ENCODE measurements around the gene CCNG2.
"Not testable (repeated sequence)": the region's sequence is repeated elsewhere in the genome, so short reads cannot be mapped to it uniquely, and the experiment has no call there.

Gene CCNG2, protein sequence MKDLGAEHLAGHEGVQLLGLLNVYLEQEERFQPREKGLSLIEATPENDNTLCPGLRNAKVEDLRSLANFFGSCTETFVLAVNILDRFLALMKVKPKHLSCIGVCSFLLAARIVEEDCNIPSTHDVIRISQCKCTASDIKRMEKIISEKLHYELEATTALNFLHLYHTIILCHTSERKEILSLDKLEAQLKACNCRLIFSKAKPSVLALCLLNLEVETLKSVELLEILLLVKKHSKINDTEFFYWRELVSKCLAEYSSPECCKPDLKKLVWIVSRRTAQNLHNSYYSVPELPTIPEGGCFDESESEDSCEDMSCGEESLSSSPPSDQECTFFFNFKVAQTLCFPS

DNA sequence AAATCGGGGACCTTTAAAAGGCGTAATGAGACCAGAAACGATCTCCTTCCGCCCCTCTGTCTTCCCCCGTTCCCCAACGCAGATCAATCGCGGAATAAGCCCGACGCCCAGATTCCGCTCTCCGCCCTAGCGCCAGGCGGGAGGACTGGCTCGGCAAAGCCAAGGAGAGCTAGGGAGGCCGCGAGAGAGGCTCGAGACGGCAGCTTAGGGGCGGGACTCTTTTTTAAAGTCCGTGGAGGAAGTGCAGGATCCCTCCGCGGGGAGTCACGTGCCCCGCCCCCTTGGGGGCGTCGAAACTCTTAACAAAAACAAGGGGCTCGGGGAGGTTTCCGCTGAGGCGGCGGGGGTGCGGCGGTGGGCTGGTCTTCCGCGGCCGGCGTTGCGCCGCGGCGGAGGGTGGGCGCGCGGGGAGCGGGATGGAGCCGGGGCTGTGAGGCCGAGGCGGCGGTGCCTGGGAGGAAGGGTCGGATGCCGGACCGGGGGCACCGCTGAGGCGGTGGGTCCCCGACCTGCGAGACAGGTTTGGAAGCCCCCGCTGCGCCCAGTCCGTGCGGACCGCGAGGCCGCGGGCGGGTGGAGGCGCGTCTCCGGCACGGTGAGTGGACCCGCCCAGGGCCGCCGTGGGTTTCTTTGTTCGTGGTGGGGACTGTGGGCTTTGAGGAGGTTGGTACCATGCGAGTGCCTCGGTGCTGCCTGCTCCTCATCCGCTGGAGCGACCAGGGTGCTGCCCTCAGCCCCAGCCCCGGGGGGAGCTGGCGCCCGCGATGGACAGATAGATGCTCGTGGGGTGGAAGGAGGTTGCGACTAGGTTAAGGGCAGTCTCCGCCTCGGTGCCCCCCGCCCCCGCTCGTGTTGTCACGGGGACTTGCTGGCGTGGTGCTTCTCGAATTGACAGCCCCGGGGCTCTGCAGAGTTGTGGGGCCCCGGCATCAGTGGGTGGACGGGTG is at the start of gene CCNG2:
CCNG2 (plus strand) TSS at position 296 of the 947 bp plus-strand sequence. CDS start 1,326 bp downstream, outside the sequence.
- peak in 1 of 2 experiments; percentile 90 for DNase-seq

DNA sequence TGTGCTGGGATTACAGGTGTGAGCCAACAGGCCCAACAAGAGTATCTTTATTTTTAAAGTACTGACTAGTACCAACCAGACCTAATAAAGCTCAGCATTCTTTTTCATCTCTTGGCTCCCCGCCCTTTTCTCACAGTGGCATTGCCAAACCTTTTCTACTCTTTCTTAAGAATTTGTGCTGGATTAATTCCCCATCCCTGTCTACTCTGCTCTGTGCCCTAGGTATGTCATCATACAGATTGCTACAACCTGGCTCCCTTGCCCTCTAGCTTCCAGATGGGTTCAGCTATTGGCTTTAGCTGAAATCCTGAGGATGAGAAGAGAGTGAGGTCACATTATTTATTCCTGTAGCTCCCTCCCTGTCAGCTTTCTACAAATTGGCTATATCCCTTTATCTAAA is 46.3 kb upstream of the CCNG2 start:
- no peak for DNase-seq

DNA sequence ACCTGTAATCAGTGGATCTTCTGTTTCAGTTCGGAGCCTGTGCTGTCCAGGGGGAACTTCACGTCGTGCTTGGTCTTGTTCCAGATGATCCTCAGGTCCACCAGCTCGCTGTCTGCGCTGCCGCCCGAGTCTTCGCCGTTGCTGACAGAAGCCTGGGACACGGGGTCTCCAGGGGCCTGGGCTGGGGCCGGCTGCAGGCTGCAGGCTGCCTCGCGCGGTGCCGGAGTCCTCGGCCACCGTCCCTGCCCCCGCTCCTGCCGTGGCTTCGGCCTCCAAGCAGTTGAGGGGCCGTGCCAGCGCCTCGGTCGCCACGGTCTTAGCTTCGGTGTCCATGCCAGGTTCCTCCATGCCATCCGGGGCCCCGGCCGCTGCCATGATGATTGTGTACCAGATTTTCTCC is 43.9 kb upstream of the CCNG2 start:
- no peak for DNase-seq

DNA sequence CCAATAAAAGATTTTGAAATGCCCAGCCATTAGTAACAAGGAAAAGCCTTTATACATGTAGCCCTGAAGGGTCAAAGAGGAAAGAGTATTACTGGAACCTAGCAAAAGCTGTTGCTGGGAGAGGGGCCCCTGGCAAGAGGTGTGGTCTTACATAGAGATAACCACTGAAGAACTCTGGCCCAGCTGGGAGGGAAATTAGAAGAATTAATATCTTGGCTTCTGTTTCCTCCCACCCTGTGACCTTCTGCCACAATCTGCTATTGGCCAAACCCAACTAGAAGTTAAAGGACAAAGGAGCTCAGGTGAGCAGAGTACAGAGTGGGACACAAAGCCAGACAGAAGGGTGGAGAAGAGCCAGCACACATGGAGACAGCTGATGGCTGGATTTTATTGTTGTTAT is 39.3 kb upstream of the CCNG2 start:
- no peak for DNase-seq

DNA sequence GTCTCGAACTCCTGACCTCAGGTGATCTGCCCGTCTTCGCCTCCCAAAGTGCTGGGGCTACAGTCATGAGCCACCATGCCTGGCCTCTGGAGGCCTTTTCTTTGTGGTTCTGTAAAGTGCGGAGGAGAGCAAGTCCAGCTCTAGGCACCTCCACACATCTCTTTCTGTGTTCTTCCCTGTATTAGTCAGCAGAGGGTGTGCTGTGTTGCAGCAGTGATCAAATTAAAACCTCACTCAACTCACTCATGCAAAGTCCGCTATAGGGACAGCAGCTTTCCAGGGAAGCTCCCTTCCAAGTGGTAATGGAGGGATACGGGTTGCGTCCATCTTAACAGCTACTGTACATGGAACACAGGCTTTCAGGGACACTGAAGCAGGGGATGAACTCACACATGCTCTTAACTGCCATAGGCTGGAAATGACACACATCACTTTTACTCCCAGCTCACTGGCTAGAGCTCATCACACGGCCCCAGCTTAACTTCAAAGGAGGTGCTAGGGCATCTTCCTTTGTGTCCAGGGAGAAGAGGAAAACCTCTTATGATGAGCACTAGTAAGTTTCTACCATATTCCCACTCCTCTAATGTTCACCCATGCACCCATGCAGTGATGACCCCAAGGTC is 36.0 kb upstream of the CCNG2 start:
- DNase-seq, result no peak

DNA sequence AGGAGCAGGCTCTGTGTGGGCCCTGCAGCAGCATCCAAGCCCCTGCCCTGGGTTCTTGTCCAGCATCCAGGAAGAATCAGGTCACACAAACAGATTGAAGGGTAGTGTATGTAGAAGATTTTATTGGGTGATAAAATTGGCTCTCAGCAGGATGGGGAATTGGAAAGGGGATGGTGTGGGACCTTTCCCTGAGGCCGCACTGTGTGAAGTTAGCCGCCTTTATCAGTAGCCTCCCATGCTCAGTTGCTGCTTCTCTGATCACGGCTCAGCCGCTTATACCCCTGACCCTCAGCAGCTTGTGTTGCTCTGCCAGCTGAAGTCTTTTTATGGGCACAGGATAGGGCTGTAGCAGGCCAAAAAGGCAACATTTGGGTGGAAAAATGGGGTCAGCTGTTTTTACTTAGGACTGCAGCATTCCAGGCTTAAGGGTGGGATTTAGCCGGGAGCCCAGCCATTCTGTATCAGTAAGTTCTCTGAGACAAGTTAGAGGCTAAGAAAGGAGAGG is 35.2 kb upstream of the CCNG2 start:
- DNase-seq, result no peak

DNA sequence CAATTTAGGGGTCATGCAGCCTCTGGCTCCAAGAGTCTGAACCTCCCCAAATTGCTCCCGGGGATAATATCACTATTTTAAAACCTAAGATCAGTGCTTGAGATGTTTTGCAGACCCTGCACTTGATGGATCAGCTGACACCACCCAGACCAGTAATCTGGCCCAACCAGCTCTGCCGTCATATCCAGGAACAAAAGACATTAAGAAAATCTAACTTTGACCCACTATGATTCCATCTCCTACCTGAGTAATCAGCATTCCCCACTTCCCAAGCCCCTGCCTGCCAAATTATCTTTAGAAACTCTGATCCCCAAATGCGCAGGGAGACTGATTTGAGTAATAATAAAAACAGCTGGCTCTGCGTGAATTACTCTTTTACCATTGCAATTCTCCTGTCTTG is 34.4 kb upstream of the CCNG2 start:
- no peak for DNase-seq

DNA sequence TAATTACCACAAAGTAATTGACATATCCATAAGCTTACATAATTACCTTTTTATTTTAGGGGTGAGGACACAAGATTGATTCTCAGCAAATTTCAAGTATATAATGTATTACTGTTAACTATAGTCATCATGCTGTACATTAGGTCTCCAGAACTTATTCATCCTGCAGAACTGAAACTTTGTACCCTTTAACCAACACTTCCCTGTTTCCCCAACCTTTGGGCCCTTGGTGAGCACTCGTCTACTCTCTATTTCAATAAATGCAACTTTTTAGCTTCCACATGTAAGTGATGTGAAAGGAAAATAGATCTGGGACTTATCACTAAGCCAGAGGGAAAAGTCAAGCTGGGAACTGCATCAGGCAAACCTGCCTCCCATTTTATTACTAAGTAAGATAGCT is 33.6 kb upstream of the CCNG2 start:
- DNase-seq, result no peak

DNA sequence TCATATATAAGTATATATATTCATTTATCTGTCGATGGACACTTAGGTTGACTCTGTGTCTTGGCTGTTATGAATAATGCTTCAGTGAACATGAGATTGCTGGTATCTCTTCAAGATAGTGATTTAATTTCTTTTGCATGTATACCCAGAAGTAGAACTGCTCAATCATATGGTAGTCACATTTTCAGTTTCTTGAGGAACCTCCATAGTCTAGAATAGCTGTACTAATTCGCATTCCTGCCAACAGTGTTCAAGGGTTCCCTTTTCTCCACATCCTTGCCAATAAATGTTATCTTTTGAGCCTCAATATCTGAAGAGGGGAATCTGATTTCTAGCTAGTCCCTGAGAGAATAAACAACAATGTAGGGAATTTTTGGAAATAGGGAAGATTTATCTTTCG is 32.4 kb upstream of the CCNG2 start:
- DNase-seq, result no peak

DNA sequence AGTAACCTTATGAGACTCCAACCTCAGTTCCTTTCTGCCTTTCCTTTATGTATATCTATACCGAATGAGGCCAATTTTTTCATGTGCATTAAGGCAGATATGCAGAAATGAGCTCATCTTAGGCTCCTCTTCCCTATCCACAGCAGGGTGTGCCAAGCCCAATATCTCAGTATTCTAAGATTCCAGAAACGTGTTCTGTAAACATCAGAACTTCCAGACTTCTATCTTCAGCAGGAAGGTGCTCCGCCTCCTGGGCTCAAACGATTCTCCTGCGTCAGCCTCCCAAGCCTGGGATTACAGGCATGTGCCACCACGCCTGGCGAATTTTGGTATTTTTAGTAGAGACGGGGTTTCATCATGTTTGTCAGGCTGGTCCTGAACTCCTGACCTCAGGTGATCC is 31.0 kb upstream of the CCNG2 start:
- DNase-seq, result no peak

DNA sequence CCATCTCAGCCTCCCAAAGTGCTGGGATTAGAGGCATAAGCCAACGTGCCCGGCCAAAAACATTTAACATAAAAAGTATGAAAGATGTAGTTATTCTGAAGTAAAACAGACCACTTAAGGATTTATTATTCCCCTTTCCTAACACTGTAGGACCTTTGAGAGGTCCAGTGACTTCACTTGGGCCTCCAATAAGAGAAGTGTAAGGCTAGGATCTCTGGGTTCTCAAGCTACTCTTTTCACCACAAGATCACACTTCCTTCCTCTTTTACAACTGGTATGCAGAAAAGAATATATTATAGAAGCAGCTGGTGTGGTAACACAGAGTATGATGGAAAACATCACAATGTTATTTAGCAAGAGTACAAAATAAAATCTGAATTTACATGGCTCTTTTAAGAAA is 30.2 kb upstream of the CCNG2 start:
- no peak for DNase-seq

DNA sequence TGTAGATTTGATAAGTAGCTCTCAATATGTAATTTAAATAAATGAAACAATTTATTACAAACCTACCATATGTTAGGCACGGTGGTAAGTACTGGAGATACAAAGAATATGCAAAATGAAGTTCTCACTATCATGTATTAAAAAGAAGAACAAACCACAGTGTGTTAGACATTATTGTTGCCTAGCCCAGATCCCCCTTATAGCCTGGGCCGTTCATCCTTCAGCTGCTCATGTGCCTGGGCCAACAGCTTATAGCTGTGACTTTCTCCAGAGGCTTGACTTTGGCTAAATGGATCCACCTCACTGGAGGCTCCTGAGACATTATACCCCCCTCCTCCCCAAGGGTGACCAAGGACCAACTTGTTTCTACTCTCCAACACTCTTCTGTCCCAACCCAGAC is 29.8 kb upstream of the CCNG2 start:
- no peak for DNase-seq

DNA sequence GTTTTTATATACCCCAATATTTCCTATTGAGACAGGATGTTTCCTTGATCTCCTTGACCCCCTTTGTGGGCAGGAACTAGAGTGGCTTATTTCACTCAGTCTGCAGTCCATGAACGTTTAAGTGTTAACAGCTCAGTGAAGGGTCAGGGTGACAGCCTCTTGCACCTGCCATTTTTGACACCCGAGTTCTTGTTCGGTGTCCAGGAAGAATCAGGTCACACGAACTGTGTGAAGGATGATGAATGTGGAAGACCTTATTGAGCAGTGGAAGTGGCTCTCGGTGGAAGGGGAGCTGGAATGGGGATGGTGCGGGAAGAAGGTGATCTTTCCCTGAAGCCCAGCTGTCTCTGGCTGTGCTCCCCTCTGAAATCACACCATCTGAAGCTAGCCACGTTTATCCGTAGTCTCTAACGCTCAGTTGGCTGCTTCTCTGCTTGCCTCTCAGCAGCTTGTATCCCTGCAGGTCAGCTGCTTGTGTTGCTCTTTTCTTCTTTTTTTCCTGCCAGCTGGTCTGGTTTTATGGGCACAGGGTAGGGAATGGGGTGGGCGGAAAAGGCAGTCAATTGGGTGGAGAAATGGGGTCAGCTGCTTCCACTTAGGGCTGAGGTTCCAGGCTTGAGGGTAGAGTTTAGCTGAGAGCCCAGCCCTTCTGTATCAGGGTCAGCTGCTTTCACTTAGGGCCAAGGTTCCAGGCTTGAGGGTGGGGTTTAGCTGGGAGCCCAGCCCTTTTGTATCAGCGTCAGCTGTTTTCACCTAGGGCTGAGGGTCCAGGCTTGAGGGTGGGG is 29.0 kb upstream of the CCNG2 start:
- no peak for DNase-seq

DNA sequence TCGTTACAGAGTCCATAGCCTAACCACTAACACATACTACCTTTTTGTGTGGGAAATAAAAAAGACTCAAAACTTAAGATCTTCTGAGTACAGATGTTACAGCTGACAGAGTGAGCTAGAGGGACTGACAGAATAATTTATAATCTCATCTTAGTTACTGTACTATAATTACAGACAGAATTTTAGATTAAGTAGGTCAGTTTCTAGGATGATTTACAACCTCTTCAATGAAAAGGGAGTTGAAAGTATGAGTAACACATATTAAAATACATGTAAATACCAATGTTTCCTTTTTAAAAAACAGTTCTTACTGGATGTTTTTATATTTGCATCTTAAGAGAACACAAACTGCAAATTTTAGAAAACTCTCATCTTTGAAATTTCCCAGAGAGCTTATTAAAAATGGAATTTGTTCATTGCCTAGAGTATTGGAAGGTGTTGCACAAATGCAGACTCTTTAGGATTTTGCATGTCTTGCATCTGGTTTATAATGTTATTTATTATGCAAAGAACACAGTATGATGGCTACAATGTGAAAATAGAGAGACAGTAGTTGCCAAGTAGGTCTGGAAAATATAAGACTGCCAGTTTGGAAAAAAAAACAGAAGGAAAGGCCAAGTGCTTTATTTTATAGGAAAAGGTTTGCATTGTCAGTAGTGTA is 24.2 kb upstream of the CCNG2 start:
- no peak for DNase-seq

DNA sequence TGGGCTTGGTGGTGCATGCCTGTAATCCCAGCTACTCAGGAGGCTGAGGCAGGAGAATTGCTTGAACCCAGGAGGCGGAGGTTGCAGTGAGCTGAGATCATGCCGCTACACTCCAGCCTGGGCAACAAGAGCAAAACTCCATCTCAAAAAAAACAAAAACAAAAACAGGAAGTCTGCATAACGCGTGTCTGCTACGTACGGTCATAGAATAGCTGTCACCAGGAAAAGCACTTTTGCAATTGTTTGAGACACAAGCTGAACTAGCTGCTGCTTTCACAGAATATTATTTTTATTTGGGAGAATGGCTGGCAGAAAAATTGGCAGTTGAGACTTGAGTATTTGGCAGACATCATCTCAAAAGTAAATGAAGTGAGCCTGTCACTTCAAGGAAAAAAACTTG is 19.6 kb upstream of the CCNG2 start:
- DNase-seq, result not testable (repeated sequence)

DNA sequence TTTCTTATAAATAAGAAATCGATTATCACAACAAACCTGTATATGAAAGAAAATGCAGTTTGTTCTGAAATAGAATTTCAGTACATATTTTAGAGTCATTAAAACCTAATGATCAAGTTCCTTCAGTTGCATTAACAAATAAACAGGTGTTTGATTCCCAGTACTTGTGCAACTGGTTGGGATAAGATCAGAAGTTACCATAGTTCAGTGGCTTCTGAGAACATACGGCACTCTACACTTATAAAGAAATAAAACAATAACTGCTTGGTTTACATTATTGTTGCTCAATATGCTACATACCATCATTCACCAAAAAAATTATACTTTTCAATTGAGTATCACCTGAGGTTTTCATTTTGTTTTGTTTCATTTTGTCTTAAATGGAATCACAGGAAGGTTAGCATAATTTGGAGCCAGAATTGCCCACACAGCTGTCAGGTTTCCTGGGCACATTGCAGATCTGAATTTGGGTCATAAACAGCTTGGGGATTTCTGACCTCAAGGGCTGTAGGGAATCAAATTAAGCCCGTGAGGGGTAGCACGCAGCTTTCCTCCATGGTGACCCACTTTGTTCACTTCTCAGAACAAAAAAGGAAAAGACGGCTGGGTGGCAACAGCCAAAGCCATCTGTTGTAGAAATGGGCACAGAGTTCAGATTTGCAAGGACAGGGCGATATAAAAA is 14.9 kb upstream of the CCNG2 start:
- no peak for DNase-seq

DNA sequence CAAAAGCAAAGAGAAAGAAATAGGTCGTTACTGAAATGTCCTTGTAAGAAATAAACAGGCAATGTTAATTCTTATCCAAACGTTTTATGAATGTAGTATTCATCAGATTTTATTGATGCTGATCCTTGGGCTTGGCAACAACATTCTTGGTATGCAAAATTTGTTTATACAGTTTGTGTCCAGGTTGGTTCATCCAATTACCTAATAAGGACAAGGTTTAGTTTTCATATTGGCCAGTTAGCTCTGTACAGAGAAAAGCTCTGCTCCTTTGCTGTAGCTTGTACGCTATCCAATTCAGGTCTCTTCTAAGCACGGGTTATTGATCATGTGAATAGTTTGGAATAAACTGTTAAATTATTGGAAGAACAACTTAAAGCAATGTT is 14.4 kb upstream of the CCNG2 start:
- no peak for DNase-seq

DNA sequence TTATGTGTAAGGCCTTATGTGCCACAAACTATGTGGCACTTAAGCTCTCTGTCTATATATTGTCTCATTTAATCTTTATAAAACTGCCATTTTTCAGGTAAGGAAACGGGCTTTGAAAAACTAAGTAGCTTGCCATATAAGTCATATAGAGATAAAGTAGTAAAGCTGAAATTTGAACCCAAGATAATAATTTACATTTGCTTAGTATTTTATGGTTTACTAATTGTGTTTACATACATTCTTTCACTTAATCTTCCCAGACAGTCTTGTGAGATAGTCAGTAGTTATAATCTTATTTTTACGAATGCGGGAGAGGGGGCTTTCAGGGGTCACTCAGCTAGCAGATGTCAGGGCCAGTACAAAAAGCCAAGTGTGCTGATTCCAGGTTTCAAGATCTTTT is 13.9 kb upstream of the CCNG2 start:
- no peak for DNase-seq

DNA sequence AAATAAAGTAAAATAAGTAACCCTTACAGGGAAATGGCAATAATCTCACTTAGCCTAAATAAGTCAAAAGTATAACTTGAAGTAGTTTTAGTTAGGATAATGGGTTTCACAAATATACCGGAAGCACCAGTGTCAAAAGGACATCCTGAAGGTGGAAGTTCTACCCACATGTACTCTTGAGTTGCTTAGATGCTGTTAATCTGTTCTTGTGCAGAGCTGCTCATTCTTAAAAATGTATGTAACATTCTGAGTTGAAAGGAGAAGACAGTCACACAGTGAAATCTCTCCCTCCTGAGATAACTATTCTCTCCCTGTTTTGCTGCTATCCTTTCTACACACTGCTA is 11.2 kb upstream of the CCNG2 start:
- no peak for DNase-seq

DNA sequence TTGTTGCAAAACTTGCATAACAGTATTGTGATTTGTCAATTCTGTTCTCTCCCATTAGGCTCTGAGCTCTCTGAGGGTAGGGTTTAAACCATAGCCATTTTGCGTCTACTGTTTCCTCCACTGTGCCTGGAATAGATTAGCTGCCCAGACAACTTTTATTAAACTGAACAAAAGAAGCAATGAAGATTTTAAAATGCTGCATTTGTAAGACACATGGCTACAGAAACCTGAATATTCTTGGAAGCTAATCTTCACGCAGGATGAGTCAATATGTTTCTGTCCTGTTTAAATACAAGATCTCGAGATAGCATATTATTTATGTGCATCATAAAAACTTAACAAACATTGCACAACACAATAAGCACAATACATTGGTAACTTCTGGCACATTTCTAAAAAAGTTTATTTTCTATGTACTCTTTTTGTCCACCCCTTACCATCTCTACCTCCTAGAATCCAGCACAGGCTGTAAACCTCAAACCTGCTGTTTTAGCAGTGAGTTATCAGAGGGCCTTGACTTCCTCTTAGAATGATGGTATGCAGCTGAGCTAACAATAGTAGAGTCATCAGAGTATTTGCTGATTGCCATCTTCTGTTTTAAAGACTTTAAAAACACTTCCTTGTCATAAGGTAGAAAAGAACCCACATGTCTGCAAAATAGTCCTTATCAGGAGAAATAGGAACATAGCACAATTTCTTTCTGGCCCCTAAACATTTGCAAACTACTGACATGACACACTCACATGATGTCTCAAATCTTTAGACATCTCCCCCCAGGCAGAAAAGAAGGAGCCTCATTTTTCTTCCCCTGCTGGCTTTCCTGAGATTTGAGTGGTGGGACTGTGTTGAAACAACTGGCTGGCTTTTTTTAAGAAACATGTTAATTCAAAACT is 10.6 kb upstream of the CCNG2 start:
- no peak for DNase-seq

All from NCI-H187 (cell line).